Hepatocyte (in vitro differentiated cells): ENCODE measurements around the gene TIMP4.

Experiments
- EZH2 ChIP-seq: fragments of 200-600 bp; sonication (generic); IDR thresholded peaks from 2 replicates; pipeline ENCODE4 v1.6.1; 2016; ENCODE audit warnings: antibody characterized with exemption, mild to moderate bottlenecking, borderline replicate concordance
- EZH2phosphoT487 ChIP-seq: fragments of 200-600 bp; sonication (generic); IDR thresholded peaks from one replicate; pipeline ENCODE4 v1.6.1; 2018; ENCODE audit warnings: antibody characterized with exemption, mild to moderate bottlenecking, low read depth, moderate library complexity; ENCODE audit not compliant: unreplicated experiment, severe bottlenecking
- TF ChIP-seq, protein P1 (sequence below): fragments of 200-600 bp; sonication (generic); IDR thresholded peaks from 2 replicates; pipeline ENCODE4 v1.5.1; 2016; ENCODE audit warnings: antibody characterized with exemption, mild to moderate bottlenecking; ENCODE audit not compliant: poor library complexity

- no peak for TF ChIP-seq EZH2phosphoT487
- TF ChIP-seq, protein P1, sequence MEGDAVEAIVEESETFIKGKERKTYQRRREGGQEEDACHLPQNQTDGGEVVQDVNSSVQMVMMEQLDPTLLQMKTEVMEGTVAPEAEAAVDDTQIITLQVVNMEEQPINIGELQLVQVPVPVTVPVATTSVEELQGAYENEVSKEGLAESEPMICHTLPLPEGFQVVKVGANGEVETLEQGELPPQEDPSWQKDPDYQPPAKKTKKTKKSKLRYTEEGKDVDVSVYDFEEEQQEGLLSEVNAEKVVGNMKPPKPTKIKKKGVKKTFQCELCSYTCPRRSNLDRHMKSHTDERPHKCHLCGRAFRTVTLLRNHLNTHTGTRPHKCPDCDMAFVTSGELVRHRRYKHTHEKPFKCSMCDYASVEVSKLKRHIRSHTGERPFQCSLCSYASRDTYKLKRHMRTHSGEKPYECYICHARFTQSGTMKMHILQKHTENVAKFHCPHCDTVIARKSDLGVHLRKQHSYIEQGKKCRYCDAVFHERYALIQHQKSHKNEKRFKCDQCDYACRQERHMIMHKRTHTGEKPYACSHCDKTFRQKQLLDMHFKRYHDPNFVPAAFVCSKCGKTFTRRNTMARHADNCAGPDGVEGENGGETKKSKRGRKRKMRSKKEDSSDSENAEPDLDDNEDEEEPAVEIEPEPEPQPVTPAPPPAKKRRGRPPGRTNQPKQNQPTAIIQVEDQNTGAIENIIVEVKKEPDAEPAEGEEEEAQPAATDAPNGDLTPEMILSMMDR, result no peak
- no peak for TF ChIP-seq EZH2
These were observed 11.5 kb upstream of the TIMP4 start for GRCh38 chr3:12170207-12170606.
